Measurements from ENCODE around the gene RBM28.

DNA sequence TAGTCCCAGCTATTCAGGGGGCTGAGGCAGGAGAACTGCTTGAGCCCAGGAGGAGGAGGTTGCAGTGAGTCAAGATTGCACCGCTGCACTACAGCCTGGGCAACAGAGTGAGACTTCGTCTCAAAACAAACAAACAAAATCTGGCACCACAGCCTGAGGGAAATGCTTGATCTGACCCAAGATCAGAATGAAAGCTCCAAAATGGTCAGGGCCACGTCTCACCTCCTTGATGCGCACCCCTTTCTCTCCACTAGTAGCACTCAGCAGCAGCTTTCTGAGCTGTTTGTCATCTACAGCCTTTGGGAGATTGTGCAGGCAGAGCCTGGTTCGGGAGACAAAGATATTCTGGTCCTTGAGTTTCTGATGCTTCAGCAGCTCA is 22.7 kb downstream of the RBM28 start:
- TF ChIP-seq POLR2AphosphoS5 (IDR thresholded peaks at IDR 0.05) (no peak), TAF1 (IDR thresholded peaks at IDR 0.05; ENCODE audit: low read depth) (no peak), RAD21 (conservative IDR thresholded peaks at IDR 0.05) (no peak), REST (IDR thresholded peaks at IDR 0.05; ENCODE audit: borderline replicate concordance) (no peak), EP300 (conservative IDR thresholded peaks at IDR 0.05; ENCODE audit: poor library complexity, severe bottlenecking) (no peak), EZH2 (IDR thresholded peaks at IDR 0.05; ENCODE audit: borderline replicate concordance, insufficient read depth, low read length, poor library complexity, severe bottlenecking) (no peak), SMC3 (conservative IDR thresholded peaks at IDR 0.05; ENCODE audit: poor library complexity) (no peak), MXI1 (conservative IDR thresholded peaks at IDR 0.05; ENCODE audit: poor library complexity, severe bottlenecking) (no peak)
- TF ChIP-seq, protein P1, sequence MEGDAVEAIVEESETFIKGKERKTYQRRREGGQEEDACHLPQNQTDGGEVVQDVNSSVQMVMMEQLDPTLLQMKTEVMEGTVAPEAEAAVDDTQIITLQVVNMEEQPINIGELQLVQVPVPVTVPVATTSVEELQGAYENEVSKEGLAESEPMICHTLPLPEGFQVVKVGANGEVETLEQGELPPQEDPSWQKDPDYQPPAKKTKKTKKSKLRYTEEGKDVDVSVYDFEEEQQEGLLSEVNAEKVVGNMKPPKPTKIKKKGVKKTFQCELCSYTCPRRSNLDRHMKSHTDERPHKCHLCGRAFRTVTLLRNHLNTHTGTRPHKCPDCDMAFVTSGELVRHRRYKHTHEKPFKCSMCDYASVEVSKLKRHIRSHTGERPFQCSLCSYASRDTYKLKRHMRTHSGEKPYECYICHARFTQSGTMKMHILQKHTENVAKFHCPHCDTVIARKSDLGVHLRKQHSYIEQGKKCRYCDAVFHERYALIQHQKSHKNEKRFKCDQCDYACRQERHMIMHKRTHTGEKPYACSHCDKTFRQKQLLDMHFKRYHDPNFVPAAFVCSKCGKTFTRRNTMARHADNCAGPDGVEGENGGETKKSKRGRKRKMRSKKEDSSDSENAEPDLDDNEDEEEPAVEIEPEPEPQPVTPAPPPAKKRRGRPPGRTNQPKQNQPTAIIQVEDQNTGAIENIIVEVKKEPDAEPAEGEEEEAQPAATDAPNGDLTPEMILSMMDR (IDR thresholded peaks at IDR 0.05; ENCODE audit: poor library complexity, severe bottlenecking), result no peak

Measured in neural cell (in vitro differentiated cells).